ENCODE measurements around the gene CROCC2. TPM values are rescaled to one million over a fixed set of nuclear protein-coding genes. Genes with fewer than 3 reads are reported as not detected.

The CROCC2 gene
- total RNA-seq, 1 donor = not detected

GRCh38 chr2:241007111-241007510, 101.0 kb downstream of the CROCC2 start:
- TF ChIP-seq, protein P1, sequence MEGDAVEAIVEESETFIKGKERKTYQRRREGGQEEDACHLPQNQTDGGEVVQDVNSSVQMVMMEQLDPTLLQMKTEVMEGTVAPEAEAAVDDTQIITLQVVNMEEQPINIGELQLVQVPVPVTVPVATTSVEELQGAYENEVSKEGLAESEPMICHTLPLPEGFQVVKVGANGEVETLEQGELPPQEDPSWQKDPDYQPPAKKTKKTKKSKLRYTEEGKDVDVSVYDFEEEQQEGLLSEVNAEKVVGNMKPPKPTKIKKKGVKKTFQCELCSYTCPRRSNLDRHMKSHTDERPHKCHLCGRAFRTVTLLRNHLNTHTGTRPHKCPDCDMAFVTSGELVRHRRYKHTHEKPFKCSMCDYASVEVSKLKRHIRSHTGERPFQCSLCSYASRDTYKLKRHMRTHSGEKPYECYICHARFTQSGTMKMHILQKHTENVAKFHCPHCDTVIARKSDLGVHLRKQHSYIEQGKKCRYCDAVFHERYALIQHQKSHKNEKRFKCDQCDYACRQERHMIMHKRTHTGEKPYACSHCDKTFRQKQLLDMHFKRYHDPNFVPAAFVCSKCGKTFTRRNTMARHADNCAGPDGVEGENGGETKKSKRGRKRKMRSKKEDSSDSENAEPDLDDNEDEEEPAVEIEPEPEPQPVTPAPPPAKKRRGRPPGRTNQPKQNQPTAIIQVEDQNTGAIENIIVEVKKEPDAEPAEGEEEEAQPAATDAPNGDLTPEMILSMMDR (IDR thresholded peaks at IDR 0.05; ENCODE audit: insufficient read depth, low read depth, low read length) = no peak
- DNase-seq (ENCODE audit: low read depth) = no peak
- H3K4me3 ChIP-seq (ENCODE audit: low read depth, low read length) = no peak overlapping the region

DNA sequence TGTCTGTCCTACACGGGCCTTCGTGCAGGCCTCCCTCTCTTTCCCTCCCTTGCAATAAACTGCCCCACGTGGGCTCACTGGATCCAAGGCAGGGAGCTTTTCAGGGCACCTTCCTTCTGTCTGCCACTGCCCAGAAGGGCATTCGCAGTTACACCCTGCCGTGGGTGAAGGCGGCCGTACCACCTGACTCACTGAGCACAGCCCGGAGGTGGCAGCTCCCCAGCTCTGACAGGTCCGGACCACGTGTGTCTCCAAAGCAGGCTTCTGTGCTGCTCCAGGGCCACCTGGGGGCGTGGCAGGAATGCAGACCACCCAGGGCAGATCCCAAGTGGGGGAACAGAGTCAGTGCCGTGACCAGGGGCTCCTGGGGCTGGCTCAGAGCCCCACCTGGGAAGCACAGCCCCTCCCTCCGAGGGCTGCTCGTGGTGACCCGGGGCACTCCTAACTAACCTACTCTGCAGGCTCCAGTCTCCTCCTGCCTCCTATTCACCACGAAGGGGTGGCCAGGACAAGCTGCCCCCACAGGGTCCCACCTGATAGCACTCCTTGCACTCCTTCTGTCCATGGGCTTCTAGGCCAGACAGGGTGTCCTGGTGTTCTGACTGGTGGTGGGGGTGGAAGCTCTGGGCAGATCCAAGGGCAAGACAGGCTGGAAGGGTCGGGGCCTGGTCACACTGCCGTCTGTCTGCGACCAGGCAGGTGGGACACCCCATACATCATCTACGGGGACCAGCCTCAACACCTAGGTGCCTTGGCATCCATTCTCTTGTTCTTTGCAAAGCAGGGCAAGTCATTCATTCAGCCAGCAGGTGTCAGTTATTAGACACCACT, 102.0 kb downstream of the CROCC2 start:
- H3K4me3 ChIP-seq (ENCODE audit: low read depth, low read length) = no peak overlapping the region
- TF ChIP-seq, protein P1 (IDR thresholded peaks at IDR 0.05; ENCODE audit: insufficient read depth, low read depth, low read length) = no peak
- DNase-seq (ENCODE audit: low read depth) = no peak

DNA sequence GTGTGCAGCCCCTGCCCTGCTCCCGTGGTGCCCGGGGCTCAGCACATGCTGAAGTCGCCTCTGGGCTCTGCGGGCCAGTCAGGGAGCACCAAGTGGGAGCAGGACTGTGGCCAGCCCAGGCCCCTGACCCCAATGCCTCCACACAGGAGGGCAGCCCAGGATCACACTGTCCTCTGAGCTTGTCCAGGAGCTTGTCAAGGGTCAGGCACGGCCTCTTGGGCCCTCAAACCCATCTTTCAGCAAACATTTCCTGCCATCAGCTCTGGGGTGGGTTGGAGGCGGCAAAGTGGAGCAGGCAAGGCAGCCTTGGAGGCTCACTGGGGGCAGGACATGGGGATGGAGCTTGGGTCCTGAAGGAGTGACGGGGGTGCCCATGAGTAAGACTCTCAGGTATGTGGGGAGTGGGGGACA, 102.6 kb downstream of the CROCC2 start:
- no peak overlapping the region for H3K4me3 ChIP-seq (ENCODE audit: low read depth, low read length)
- no peak for DNase-seq (ENCODE audit: low read depth)
- TF ChIP-seq, protein P1 (IDR thresholded peaks at IDR 0.05; ENCODE audit: insufficient read depth, low read depth, low read length) = no peak

GRCh38 chr2:241009191-241009590, 103.1 kb downstream of the CROCC2 start:
- H3K4me3 ChIP-seq (ENCODE audit: low read depth, low read length) = no peak overlapping the region
- TF ChIP-seq, protein P1 (IDR thresholded peaks at IDR 0.05; ENCODE audit: insufficient read depth, low read depth, low read length) = no peak
- DNase-seq (ENCODE audit: low read depth) = no peak

GRCh38 chr2:241009601-241010530, 103.7 kb downstream of the CROCC2 start:
- DNase-seq (ENCODE audit: low read depth) = peak; percentile 80
- TF ChIP-seq, protein P1 (IDR thresholded peaks at IDR 0.05; ENCODE audit: insufficient read depth, low read depth, low read length) = no peak

DNA sequence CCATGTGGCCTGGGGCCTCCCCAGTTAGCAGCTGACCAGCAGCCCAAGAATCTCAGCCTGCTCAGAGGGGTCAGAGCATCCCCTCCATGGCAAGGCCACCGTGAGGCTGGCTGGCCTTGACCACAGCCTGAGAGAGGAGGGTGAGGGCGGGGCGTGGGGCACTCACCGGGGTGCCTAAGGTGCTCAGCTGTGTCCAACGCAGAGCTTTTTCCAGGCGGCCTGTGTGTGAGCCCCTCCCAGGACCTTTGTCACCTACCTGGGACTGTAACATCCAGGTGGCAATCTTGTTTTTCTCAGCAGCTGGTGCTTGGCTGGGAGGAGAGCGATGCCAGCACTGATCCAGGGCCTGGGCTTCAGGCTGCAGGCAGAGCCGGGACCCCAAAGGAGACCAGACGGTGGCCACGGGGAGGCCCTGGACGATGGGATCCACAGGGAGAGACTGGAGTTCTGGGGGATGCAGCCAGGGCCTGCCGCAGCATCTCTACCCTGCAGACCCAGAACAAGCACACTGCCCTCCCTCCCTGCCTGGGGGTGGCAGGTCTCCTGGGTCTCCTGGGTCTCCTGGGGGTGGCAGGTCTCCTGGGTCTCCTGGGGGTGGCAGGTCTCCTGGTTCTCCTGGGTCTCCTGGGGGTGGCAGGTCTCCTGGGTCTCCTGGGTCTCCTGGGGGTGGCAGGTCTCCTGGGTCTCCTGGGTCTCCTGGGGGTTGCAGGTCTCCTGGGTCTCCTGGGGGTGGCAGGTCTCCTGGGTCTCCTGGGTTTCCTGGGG, 104.6 kb downstream of the CROCC2 start:
- TF ChIP-seq, protein P1 (IDR thresholded peaks at IDR 0.05; ENCODE audit: insufficient read depth, low read depth, low read length) = no peak
- H3K4me3 ChIP-seq (ENCODE audit: low read depth, low read length) = no peak overlapping the region
- DNase-seq (ENCODE audit: low read depth) = no peak

More at GRCh38 chr2:241009601-241010530, 103.7 kb downstream of the CROCC2 start:
- H3K4me3 ChIP-seq (ENCODE audit: low read depth, low read length) = peak overlapping the region; percentile 27
